PC-9 (cell line): ENCODE data around the gene BHMT2.

Experiments used
- EZH2 ChIP-seq: fragments of 200-600 bp; sonication (generic); IDR thresholded peaks from 2 replicates; pipeline ENCODE4 v1.8.0; 2017; ENCODE audit warnings: antibody characterized with exemption, low read depth
- TF ChIP-seq, protein P1 (sequence below): fragments of 200-600 bp; sonication (generic); conservative IDR thresholded peaks from 2 replicates; pipeline ENCODE4 v1.6.1; 2017; ENCODE audit warnings: mixed run types, antibody characterized with exemption, mild to moderate bottlenecking, moderate library complexity

DNA sequence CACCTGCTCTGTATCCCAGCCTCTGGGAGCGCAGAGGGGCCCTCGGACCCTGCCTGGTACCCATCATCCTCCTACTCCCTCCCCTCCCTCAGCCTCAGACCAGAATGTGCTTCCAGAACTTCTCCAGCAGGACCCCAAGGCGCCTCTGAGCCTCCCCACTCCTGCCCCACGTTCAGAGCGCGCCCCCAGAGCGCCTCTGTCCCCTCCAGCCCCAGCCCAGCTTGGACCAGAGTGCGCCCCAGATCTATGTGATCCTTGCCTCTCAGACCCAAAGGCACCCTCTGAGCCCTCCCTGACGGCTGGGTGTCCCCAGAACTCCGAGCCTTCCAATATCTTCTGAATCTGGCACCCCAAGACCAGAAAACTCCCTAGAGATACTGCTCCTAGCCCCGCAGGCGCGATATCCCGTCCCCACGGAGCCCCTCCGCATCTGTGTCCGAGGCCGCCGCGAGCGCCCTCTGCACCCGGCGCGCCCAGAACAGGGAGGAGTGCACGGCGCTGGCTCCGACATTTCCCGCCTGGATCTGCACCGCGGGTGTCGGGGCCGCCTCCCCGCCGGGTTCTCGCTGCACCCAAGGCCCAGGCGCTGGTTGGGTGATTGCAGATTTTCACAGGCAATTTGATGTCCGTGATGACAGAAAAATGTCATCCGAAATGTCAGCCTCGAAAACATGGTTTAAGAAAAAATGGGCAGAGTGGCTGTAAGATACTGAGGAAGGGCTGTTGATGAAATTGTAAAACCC is 42.6 kb downstream of the BHMT2 start:
- TF ChIP-seq, protein P1, sequence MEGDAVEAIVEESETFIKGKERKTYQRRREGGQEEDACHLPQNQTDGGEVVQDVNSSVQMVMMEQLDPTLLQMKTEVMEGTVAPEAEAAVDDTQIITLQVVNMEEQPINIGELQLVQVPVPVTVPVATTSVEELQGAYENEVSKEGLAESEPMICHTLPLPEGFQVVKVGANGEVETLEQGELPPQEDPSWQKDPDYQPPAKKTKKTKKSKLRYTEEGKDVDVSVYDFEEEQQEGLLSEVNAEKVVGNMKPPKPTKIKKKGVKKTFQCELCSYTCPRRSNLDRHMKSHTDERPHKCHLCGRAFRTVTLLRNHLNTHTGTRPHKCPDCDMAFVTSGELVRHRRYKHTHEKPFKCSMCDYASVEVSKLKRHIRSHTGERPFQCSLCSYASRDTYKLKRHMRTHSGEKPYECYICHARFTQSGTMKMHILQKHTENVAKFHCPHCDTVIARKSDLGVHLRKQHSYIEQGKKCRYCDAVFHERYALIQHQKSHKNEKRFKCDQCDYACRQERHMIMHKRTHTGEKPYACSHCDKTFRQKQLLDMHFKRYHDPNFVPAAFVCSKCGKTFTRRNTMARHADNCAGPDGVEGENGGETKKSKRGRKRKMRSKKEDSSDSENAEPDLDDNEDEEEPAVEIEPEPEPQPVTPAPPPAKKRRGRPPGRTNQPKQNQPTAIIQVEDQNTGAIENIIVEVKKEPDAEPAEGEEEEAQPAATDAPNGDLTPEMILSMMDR = no peak
- TF ChIP-seq EZH2 = no peak
